ENCODE data around the gene CACNA2D3. TPM values are rescaled to one million over a fixed set of nuclear protein-coding genes. Genes with fewer than 3 reads are reported as not detected.

CACNA2D3 gene
- total and polyA plus RNA-seq, 12 donors: 0.51 to 43.5 (median 19.3) TPM

DNA sequence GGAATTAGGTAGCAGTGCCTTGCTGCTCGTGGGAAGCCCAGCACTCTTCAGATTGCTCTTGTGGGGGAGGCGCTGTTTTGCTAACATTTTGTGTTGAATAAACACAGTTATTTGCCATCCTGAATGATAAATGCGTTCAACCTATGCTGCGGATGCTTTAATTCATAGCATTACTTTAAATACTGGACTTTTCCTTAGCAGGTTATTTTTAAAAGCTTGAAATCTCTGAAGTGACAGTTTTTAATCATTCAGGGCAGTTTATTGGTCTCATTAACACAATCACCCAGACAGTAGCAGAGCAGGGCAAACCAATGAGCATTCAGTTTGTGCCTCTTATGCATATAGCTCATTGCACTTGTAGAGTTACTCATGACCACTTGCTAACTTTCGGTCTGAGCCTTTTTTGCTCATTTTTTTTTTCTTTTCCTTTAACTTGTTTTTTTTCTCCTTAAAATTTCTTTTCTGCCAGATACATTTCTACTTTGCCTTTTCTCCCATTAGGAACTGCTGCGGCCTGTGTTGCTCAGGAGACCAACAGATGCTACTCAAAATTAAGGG, 5.2 kb downstream of the CACNA2D3 start:
- TF ChIP-seq CTCF (IDR thresholded peaks at IDR 0.05): no peak
- intact Hi-C loops (cut with DNase I): loop anchor here in 3 of 10 donors (10.0 kb wide), 2 partner anchors 173 to 183 kb away; no protein-coding TSS in a partner anchor
- no peak overlapping the region for H3K27ac ChIP-seq
- no peak overlapping the region for H3K4me3 ChIP-seq
- 81 to 82% methylated on average over 6 of the region's 6 CpGs for WGBS, 2 donors
- peaks cover 0 to 33% (median 0%) of the 10 kb centered on the region in 7 donors for H3K27me3 ChIP-seq
- no peak for ATAC-seq
- no peak for DNase-seq
- H3K36me3 ChIP-seq: no peaks in the 10 kb centered on the region
- H3K9me3 ChIP-seq: no peaks in the 10 kb centered on the region
- H3K4me1 ChIP-seq: peaks cover 0 to 5% (median 0%) of the 10 kb centered on the region in 9 donors

GRCh38 chr3:54131026-54131605, 8.8 kb downstream of the CACNA2D3 start:
- intact Hi-C loops (cut with DNase I): no loop called here
- Histone ChIP-seq H3K4me1 (peaks cover 0 to 5% (median 0%) of the 10 kb centered on the region in 9 donors), H3K4me3 (no peak overlapping the region), H3K27me3 (no peaks in the 10 kb centered on the region), H3K36me3 (no peaks in the 10 kb centered on the region), H3K27ac (no peak overlapping the region), H3K9me3 (no peaks in the 10 kb centered on the region)
- no peak for DNase-seq
- no peak for ATAC-seq
- 46 to 78% methylated on average over 4 of the region's 4 CpGs for WGBS, 2 donors
- no peak for TF ChIP-seq CTCF (IDR thresholded peaks at IDR 0.05)

GRCh38 chr3:54131890-54132289, 9.5 kb downstream of the CACNA2D3 start:
- TF ChIP-seq CTCF (IDR thresholded peaks at IDR 0.05): no peak
- Histone ChIP-seq H3K27ac (no peak overlapping the region), H3K27me3 (no peaks in the 10 kb centered on the region), H3K4me1 (peaks cover 0 to 5% (median 0%) of the 10 kb centered on the region in 9 donors), H3K9me3 (no peaks in the 10 kb centered on the region), H3K36me3 (no peaks in the 10 kb centered on the region), H3K4me3 (no peak overlapping the region)
- DNase-seq (no peak), ATAC-seq (no peak)
- intact Hi-C loops (cut with DNase I): no loop called here
- WGBS, 2 donors: 81 to 84% methylated on average over 8 of the region's 8 CpGs

- intact Hi-C loops (cut with DNase I): no loop called here
- DNase-seq (no peak), ATAC-seq (no peak)
- Histone ChIP-seq H3K27me3 (no peaks in the 10 kb centered on the region), H3K27ac (no peak overlapping the region), H3K4me1 (peaks cover 0 to 5% (median 0%) of the 10 kb centered on the region in 9 donors), H3K4me3 (no peak overlapping the region), H3K36me3 (no peaks in the 10 kb centered on the region), H3K9me3 (no peaks in the 10 kb centered on the region)
- WGBS, 2 donors: 74 to 91% methylated on average over 3 of the region's 3 CpGs
- TF ChIP-seq CTCF (IDR thresholded peaks at IDR 0.05): no peak
Measured at GRCh38 chr3:54132685-54133084, 10.3 kb downstream of the CACNA2D3 start.
